LNCAP (cell line): Measurements from ENCODE around the gene SERINC3.

ENCODE experiments used
- TF ChIP-seq, protein P1 (sequence below): fragments of 450-650 bp; IDR thresholded peaks from 2 replicates; pipeline ENCODE4 v1.5.1; 2017; ENCODE audit warnings: mild to moderate bottlenecking

Gene SERINC3

DNA sequence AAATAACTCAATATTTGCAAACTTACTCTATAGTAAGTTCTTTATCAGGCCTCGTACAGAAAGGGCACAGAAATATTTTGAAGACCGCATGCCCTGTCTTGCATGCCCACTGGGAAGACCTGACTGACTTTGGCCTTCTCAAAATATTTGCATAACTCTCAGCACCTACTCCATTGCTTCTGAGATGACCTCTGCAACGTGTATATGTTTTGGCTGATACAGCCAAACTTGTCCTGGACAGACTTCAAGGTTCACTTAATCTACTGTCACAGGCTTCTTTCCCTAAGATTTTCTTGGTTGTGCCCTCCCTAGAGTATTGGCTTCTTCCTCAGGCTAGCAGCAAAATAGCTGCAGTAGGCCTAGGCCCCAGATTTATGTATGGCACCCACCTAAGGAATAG lies 21.5 kb upstream of the SERINC3 start:
- TF ChIP-seq, protein P1, sequence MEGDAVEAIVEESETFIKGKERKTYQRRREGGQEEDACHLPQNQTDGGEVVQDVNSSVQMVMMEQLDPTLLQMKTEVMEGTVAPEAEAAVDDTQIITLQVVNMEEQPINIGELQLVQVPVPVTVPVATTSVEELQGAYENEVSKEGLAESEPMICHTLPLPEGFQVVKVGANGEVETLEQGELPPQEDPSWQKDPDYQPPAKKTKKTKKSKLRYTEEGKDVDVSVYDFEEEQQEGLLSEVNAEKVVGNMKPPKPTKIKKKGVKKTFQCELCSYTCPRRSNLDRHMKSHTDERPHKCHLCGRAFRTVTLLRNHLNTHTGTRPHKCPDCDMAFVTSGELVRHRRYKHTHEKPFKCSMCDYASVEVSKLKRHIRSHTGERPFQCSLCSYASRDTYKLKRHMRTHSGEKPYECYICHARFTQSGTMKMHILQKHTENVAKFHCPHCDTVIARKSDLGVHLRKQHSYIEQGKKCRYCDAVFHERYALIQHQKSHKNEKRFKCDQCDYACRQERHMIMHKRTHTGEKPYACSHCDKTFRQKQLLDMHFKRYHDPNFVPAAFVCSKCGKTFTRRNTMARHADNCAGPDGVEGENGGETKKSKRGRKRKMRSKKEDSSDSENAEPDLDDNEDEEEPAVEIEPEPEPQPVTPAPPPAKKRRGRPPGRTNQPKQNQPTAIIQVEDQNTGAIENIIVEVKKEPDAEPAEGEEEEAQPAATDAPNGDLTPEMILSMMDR = no peak

DNA sequence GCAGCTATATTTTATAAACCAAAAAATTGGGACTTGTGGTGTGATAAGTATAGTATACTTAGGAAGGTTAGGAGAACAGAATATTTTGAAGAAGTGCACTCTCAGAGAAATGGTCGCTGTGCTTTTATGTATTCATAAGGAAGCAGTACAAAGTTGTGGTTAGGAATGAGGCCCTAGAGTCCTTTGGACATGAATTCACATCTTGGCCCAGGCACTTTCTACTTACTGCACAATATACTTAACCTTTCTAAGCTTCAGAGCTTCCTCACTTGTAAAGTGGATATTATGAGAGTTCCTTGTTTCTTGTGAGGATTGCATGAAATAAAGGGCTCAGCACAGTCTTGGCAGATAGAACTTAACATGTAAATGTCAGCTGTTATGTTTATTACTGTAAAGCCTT lies 21.0 kb upstream of the SERINC3 start:
- TF ChIP-seq, protein P1 = no peak

DNA sequence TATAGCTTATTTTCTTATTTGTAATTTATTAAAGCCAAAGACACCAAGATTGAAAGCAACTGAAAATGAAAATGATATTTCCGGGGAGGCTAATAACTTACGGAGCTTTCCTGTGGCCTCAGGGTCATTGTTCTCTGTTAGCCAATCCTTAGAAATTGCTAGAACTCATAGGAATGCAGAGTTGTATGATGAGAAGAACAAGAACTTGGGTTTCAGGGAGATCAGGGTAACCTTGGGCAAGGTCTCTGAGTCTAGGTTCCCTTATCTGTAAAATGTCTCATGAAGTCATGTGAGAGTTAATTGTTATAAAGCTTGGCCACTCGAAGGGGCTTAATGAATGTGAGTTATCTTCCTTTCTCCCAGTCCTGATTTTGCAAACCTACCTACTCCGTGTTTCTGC lies 20.1 kb upstream of the SERINC3 start:
- TF ChIP-seq, protein P1 = no peak

DNA sequence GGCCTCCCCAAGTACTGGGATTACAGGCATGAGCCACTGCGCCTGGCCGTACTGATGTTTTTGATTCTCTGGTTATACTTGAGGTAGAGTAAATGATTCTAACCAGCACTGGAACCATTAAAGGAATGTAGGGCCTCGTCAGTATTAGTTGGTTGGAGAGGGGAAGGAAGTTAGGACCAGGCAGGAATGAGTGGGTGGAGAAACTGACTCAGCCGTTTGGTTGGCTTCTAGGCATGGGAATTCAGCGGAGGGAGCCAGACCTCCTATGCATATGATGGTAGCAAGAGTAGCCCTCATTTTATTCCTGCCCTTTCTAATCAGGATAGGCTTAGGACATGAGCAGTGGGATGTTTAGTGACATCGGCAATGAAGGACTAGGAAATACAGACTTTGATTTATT lies 19.0 kb upstream of the SERINC3 start:
- TF ChIP-seq, protein P1 = no peak

DNA sequence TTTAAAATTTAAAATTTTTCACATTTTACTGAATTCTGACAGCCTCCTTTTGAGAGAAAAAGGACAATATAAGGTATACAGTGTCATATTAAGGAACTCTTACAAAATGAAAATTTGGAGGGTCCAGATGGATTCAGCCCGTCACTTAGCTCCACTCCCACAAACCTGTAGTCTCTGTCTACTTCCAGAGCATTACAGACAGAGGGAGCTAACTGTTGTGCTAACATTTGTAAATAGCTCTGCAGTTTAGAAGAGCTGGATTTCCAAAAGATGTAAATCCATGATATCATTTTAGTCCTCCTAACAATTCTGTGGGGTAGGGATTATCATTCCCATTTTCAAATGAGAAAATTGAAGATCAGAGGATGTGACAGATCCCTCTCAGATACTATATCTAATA lies 16.1 kb upstream of the SERINC3 start:
- TF ChIP-seq, protein P1 = no peak; the same call in 1 of the 2 replicates

DNA sequence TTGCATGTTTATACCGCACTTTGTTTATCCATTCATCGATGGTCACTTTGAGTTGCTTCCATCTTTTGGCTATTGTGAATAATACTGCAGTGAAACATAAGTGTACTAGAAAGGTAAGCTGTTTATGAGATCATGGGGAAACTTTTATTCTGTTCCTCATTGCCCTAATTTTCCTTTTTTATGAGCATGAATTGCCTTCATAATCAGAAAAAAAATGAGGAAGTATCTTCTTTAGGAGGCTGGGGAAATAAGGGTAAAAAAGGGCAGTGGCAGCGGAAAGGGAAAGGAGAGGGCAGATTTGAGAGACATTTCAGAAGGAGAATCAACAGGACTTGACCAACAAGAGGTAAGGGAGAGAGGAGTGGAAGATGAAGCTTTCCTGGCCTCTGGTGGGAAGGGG lies 14.3 kb upstream of the SERINC3 start:
- TF ChIP-seq, protein P1 = no peak

DNA sequence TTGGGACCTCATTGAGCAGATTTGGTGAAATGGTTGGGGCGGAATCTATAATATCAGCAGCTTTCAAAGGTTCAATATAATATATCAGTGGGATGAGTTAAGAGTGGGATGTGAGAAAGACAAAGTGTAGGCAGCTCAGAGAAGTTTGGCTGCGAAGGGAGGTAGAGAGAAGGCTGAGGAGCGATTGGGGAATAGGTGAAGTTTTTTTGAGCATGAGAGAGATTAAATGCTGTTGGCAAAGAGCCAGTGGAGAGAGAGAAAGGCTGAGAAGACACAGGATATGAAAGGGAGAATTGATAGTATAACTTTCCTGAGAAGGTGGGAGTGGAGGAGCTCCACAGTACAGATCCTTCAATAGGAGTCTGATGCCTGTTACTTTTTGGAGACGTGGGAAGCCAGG lies 12.1 kb upstream of the SERINC3 start:
- TF ChIP-seq, protein P1 = no peak

DNA sequence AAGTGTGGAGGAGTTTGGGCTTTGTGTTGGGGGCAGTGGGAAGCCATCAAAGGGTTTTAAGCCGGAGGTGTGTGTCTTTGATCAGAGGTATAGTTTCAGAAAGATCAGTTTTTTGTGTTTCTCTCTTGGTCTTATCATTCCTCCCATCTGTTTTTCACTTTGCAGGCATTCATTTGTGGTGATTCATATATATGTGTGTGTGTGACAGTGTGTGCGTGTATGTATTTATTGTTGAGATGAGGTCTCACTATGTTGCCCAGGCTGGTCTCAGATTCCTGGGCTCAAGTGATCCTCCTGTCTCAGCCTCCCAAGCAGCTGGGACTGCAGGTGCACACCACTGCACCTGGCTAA lies 11.1 kb upstream of the SERINC3 start:
- TF ChIP-seq, protein P1 = no peak
